ENCODE measurements around the gene ASZ1.

Gene ASZ1

GRCh38 chr7:117333168-117333567 lies 94.1 kb downstream of the ASZ1 start:
- no peak for DNase-seq

- no peak for DNase-seq
Observed at GRCh38 chr7:117332031-117332430, 95.3 kb downstream of the ASZ1 start.

GRCh38 chr7:117325836-117326235 lies 101.5 kb downstream of the ASZ1 start:
- no peak for DNase-seq

GRCh38 chr7:117324960-117325359 lies 102.3 kb downstream of the ASZ1 start:
- no peak for DNase-seq

- DNase-seq, result no peak
Observed at GRCh38 chr7:117323851-117324711, 103.2 kb downstream of the ASZ1 start.

GRCh38 chr7:117323305-117323850 lies 103.9 kb downstream of the ASZ1 start:
- no peak for DNase-seq

- no peak for DNase-seq
Observed at GRCh38 chr7:117322741-117323304, 104.5 kb downstream of the ASZ1 start, which contains the start of gene WNT2. Gene WNT2 (minus strand): TSS chr7:117323058. CDS start chr7:117322989, 69 bp downstream.

- DNase-seq, result no peak
Observed at GRCh38 chr7:117320523-117320922, 106.8 kb downstream of the ASZ1 start.

- DNase-seq, result no peak
Observed at GRCh38 chr7:117319181-117319580, 108.1 kb downstream of the ASZ1 start.

GRCh38 chr7:117313582-117313981 lies 113.7 kb downstream of the ASZ1 start:
- no peak for DNase-seq

Data from activated naive CD4-positive, alpha-beta T cell (primary cell).